Activated T-cell treated with anti-CD3 and anti-CD28 coated beads for 48 hours (primary cell): Measurements from ENCODE around the gene TTLL12.
"Not testable (repeated sequence)": the region's sequence is repeated elsewhere in the genome, so short reads cannot be mapped to it uniquely, and the experiment has no call there.

ENCODE experiments used
- DNase-seq: peaks from one replicate; pipeline ENCODE4 v3.0.0-alpha.2; 2020; ENCODE audit warnings: low read depth

TTLL12 gene

GRCh38 chr22:43153899-43154298, 33.0 kb downstream of the TTLL12 start:
- DNase-seq, result no peak

- peak; percentile 48 for DNase-seq
Observed at GRCh38 chr22:43152357-43153071, 34.4 kb downstream of the TTLL12 start.

GRCh38 chr22:43152003-43152356, 35.0 kb downstream of the TTLL12 start:
- no peak for DNase-seq

- DNase-seq, result peak; percentile 58
Observed at GRCh38 chr22:43151251-43152002, 35.5 kb downstream of the TTLL12 start, which contains the start of gene TSPO. Gene TSPO, plus strand, starts transcription at chr22:43151559. Its CDS starts 7,680 bp downstream, at chr22:43159239.

- no peak for DNase-seq
Observed at GRCh38 chr22:43150731-43151206, 36.2 kb downstream of the TTLL12 start.

- no peak for DNase-seq
Observed at GRCh38 chr22:43148581-43148980, 38.4 kb downstream of the TTLL12 start.

GRCh38 chr22:43147821-43148220, 39.1 kb downstream of the TTLL12 start:
- DNase-seq, result no peak

GRCh38 chr22:43146332-43146731, 40.6 kb downstream of the TTLL12 start:
- DNase-seq, result not testable (repeated sequence)

- DNase-seq, result not testable (repeated sequence)
Observed at GRCh38 chr22:43145371-43145770, 41.6 kb downstream of the TTLL12 start.

GRCh38 chr22:43144949-43145348, 42.0 kb downstream of the TTLL12 start:
- no peak for DNase-seq

GRCh38 chr22:43142880-43143562, 43.9 kb downstream of the TTLL12 start, which contains the start of gene MCAT:
Gene MCAT, minus strand, starts transcription at chr22:43143398. Its CDS starts 50 bp downstream, at chr22:43143348.
- peak; percentile 85 for DNase-seq

GRCh38 chr22:43136801-43137200, 50.1 kb downstream of the TTLL12 start:
- no peak for DNase-seq

- peak; percentile 18 for DNase-seq
Observed at GRCh38 chr22:43136255-43136654, 50.7 kb downstream of the TTLL12 start.

GRCh38 chr22:43135565-43135964, 51.4 kb downstream of the TTLL12 start:
- no peak for DNase-seq

GRCh38 chr22:43134553-43134952, 52.4 kb downstream of the TTLL12 start:
- DNase-seq, result no peak

GRCh38 chr22:43133401-43133800, 53.5 kb downstream of the TTLL12 start:
- DNase-seq, result no peak

- no peak for DNase-seq
Observed at GRCh38 chr22:43131773-43132501, 55.0 kb downstream of the TTLL12 start.

GRCh38 chr22:43129426-43130425, 57.2 kb downstream of the TTLL12 start:
- DNase-seq, result no peak

GRCh38 chr22:43128928-43129424, 58.0 kb downstream of the TTLL12 start:
- DNase-seq, result no peak

GRCh38 chr22:43128116-43128515, 58.8 kb downstream of the TTLL12 start:
- DNase-seq, result no peak
